ENCODE measurements around the gene FERMT3. TPM values are rescaled to one million over a fixed set of nuclear protein-coding genes. Genes with fewer than 3 reads are reported as not detected.

The FERMT3 gene
- total RNA-seq, 1 experiment from 2014 or later: 10.6 TPM

DNA sequence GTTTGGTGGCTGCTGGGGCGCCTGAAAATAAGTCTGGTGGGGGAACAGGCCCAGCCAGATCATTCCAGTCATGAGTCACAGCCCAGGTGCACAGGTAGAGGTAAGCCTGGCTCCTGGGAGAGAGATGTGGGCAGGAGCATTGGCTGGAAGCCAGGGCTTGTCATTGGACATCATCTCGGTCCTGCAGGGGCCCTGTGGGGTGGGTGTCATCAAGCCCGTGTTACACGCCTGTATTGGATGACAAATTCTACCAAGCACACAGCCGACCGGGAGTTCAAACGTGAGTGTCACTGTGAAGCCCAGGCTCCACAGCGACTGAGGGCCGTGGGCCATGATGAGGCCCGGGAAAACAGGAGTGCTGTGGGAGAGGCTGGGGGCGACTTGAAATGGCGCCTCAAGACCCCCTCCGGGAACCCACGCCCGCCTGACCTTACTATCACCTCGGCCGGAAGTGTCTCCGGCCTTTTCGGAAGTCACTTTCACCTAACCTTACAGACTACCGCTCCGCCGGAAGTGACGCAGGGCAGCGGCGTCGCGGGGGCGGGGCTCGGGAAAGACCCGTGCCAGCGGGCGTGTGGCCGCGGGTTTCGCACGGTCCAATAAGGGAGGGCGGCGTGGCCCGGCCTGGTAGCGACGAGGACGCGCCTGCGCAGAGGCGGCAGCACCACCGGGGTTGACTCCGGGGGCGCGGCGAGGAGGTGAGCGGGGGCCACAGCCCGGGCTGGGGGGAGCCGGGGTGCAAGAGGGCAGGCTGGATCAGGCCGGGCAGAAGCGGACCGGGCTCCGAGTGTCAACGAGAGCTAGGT lies 34.1 kb downstream of the FERMT3 start, which contains the start of gene FKBP2:
TSS of gene FKBP2 (plus strand) at position 661 of the 806 bp plus-strand sequence. CDS start 1,293 bp downstream, outside the sequence.
- no peak within 1 kb of the TSS for H4K8ac ChIP-seq (replicated peaks; ENCODE audit: insufficient read length, low read depth, low read length)
- H3K4me2 ChIP-seq (ENCODE audit: insufficient read depth, insufficient read length, low read length): peak within 1 kb of the TSS; percentile 81
- H3K27ac ChIP-seq (ENCODE audit: insufficient read length, low read depth, low read length): no peak within 1 kb of the TSS
- Mint-ChIP-seq H3K4me3 (peak within 1 kb of the TSS; percentile 85 to 93), H3K9me3 (no peaks in the 10 kb centered on the region), H3K4me1 (peaks cover 22 to 28% of the 10 kb centered on the region in 2 experiments), H3K27ac (peak within 1 kb of the TSS; percentile 99), H3K36me3 (ENCODE audit: insufficient read depth in 1 of 3, low read depth in 3 of 3) (peaks cover 13 to 45% (median 26%) of the 10 kb centered on the region in 3 experiments), H3K27me3 (ENCODE audit: low read depth) (no peaks in the 10 kb centered on the region)
- H4K20me1 ChIP-seq (ENCODE audit: control insufficient read depth, insufficient read depth, insufficient read length): no peaks in the 10 kb centered on the region
- no peak within 1 kb of the TSS for H4K91ac ChIP-seq (ENCODE audit: insufficient read length, low read depth, low read length)
- no peak within 1 kb of the TSS for H3K23ac ChIP-seq (ENCODE audit: insufficient read length, low read depth, low read length)
- H2BK12ac ChIP-seq (ENCODE audit: insufficient read length, low read depth, low read length): no peak within 1 kb of the TSS
- H2BK15ac ChIP-seq (ENCODE audit: low read depth, low read length): no peak within 1 kb of the TSS
- no peak within 1 kb of the TSS for H4K5ac ChIP-seq (ENCODE audit: insufficient read length, low read depth, low read length)
- peak within 1 kb of the TSS; percentile 80 for H3K14ac ChIP-seq (ENCODE audit: insufficient read depth, low read length)
- no peaks in the 10 kb centered on the region for H3K27me3 ChIP-seq (ENCODE audit: insufficient read depth, low read length)
- no peaks in the 10 kb centered on the region for H3K79me1 ChIP-seq (ENCODE audit: insufficient read depth, low read depth, low read length, poor library complexity, severe bottlenecking)
- no peak within 1 kb of the TSS for H2BK120ac ChIP-seq (ENCODE audit: low read depth, low read length, poor library complexity, severe bottlenecking)
- no peak within 1 kb of the TSS for H2AK5ac ChIP-seq (ENCODE audit: insufficient read length, low read length)
- H3K23me2 ChIP-seq (ENCODE audit: insufficient read length, low read depth, low read length, poor library complexity, severe bottlenecking): peaks cover 12% of the 10 kb centered on the region
- no peak within 1 kb of the TSS for H2BK20ac ChIP-seq (ENCODE audit: low read depth, low read length, poor library complexity, severe bottlenecking)
- peak; percentile 97 for DNase-seq
- no peak within 1 kb of the TSS for H3K56ac ChIP-seq (ENCODE audit: insufficient read length, low read depth, low read length)
- peaks cover 3% of the 10 kb centered on the region; the same call in 1 of the 2 replicates for H3K79me2 ChIP-seq (ENCODE audit: insufficient read depth, low read length)
- H3K18ac ChIP-seq (ENCODE audit: insufficient read length, low read depth, low read length): peak within 1 kb of the TSS; percentile 80
- TF ChIP-seq, protein P1, sequence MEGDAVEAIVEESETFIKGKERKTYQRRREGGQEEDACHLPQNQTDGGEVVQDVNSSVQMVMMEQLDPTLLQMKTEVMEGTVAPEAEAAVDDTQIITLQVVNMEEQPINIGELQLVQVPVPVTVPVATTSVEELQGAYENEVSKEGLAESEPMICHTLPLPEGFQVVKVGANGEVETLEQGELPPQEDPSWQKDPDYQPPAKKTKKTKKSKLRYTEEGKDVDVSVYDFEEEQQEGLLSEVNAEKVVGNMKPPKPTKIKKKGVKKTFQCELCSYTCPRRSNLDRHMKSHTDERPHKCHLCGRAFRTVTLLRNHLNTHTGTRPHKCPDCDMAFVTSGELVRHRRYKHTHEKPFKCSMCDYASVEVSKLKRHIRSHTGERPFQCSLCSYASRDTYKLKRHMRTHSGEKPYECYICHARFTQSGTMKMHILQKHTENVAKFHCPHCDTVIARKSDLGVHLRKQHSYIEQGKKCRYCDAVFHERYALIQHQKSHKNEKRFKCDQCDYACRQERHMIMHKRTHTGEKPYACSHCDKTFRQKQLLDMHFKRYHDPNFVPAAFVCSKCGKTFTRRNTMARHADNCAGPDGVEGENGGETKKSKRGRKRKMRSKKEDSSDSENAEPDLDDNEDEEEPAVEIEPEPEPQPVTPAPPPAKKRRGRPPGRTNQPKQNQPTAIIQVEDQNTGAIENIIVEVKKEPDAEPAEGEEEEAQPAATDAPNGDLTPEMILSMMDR (conservative IDR thresholded peaks at IDR 0.05): no peak
- H3K4me1 ChIP-seq (ENCODE audit: insufficient read depth, low read length): no peaks in the 10 kb centered on the region
- H3K4ac ChIP-seq (ENCODE audit: low read depth, low read length): no peak within 1 kb of the TSS; the same call in 1 of the 2 replicates
- no peak within 1 kb of the TSS for H2BK5ac ChIP-seq (ENCODE audit: insufficient read length, low read length)
- WGBS (ENCODE audit: extremely low coverage, insufficient read length, low lambda C conversion rate): no CpG with 5 or more reads among the region's 58 CpGs
- H3K9me3 ChIP-seq (ENCODE audit: control insufficient read depth, low read depth, low read length): no peaks in the 10 kb centered on the region
- H2AFZ ChIP-seq (ENCODE audit: low read length): no peak within 1 kb of the TSS
- no peak within 1 kb of the TSS for H3T11ph ChIP-seq (ENCODE audit: low read length)
- H3K9ac ChIP-seq (ENCODE audit: extremely low read depth, insufficient read length, low read length): peak within 1 kb of the TSS; percentile 46
